BE2C (cell line): ENCODE data around the gene KHNYN.

Experiments used
- DNase-seq: peaks from one replicate; pipeline ENCODE4 v3.0.0-alpha.2; 2020
- H3K27me3 ChIP-seq: fragments of 250-450 bp; sonication (Bioruptor Pico); 2 replicates; pipeline ENCODE4 v1.5.1; 2020; ENCODE audit warnings: mild to moderate bottlenecking
- H3K36me3 ChIP-seq: fragments of 250-450 bp; sonication (Bioruptor Pico); 2 replicates; pipeline ENCODE4 v1.5.1; 2020; ENCODE audit warnings: mild to moderate bottlenecking
- H3K4me1 ChIP-seq: fragments of 250-450 bp; sonication (Bioruptor Pico); 2 replicates; pipeline ENCODE4 v1.5.1; 2020
- H3K4me3 ChIP-seq: 2 replicates; pipeline ENCODE4 v1.5.1; 2011; ENCODE audit warnings: low read depth, low read length
- H3K9me3 ChIP-seq: fragments of 250-450 bp; sonication (Bioruptor Pico); 2 replicates; pipeline ENCODE4 v1.5.1; 2020
- TF ChIP-seq, protein P1 (sequence below): IDR thresholded peaks from 2 replicates; pipeline ENCODE4 v1.5.1; 2012; ENCODE audit warnings: mild to moderate bottlenecking, low read depth, low read length

KHNYN gene

DNA sequence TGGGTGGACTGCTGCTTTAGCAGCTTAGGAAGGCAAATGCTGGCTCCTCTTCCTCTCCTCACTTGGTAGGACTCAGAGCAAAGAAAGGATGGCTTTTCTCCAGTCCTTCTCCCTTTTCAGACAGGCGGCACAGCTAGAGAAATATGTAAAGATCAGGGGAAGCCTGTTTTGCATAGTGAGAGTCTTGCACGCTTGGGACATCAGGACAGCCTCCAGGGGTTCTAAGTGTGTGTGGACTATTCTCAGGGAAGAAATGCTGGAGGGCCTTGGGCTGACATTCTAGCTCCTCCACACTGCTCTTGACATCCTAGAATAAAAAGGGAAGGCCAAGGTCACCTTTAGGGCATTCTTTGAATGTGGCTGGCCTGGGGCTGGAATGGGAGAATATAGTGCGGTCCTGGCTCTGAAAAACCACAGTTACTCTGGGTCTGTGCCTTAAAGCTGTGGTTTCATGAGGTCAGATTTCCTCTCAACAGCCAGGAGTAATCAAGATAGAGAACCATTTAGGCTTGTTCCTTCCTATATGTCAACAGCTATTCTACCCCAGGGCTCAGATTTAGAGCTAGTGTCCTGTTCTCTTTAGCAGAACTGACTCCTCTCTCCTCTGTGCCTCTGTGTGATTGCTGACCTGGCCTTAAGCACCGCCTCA, 54.0 kb downstream of the KHNYN start:
- H3K27me3 ChIP-seq: 0 out of 2 replicates have a peak, but pooled peaks cover 2% of the 10 kb centered on the region
- DNase-seq: no peak
- no peak overlapping the region for H3K4me3 ChIP-seq
- H3K4me1 ChIP-seq: no peaks in the 10 kb centered on the region
- TF ChIP-seq, protein P1, sequence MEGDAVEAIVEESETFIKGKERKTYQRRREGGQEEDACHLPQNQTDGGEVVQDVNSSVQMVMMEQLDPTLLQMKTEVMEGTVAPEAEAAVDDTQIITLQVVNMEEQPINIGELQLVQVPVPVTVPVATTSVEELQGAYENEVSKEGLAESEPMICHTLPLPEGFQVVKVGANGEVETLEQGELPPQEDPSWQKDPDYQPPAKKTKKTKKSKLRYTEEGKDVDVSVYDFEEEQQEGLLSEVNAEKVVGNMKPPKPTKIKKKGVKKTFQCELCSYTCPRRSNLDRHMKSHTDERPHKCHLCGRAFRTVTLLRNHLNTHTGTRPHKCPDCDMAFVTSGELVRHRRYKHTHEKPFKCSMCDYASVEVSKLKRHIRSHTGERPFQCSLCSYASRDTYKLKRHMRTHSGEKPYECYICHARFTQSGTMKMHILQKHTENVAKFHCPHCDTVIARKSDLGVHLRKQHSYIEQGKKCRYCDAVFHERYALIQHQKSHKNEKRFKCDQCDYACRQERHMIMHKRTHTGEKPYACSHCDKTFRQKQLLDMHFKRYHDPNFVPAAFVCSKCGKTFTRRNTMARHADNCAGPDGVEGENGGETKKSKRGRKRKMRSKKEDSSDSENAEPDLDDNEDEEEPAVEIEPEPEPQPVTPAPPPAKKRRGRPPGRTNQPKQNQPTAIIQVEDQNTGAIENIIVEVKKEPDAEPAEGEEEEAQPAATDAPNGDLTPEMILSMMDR: no peak
- no peaks in the 10 kb centered on the region for H3K9me3 ChIP-seq
- H3K36me3 ChIP-seq: no peaks in the 10 kb centered on the region
